ENCODE data around the gene RNF225. TPM values are rescaled to one million over a fixed set of nuclear protein-coding genes. Genes with fewer than 3 reads are reported as not detected.
A peak's percentile ranks its signal among the peaks of the same experiment; 100 is the strongest.

RNF225 gene
- total and polyA plus RNA-seq, 2 of the 13 experiments (the other 11 are each of a cell fraction or from before 2014, with no cell fraction given) = not detected

DNA sequence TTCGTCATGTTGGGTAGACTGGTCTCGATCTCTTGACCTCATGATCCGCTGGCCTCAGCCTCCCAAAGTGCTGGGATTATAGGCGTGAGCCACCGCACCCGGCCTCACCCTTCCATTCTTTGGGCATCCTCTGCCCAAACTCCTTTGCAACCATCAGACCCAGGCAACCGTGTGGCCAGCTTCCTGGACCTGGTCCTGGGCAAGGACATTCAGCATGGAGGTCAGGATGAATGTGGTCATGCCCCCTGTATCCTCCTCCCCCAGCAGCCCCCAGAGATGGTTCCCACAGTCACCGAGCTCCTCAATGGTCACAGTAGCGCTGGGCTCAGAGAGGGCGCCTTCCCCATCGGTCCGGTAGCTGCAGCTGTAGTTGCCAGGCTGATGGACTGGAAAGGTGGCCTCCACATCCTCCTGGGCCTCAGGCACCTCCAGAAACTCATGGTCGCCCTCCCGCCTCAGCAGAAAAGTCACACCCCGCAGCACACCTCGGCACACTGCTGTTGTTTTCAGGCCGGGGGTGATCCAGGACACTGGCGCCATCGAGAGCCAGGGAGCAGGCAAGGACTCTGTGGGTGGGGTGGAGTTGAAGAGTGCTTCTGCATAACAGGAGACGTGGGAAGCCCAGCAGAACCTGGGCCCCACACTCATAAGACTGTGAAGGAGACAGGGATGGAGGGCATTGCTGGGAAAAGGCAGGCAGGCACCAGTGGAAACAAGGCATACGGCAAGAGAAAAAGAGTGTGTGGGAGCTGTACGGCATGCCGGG, 43.3 kb upstream of the RNF225 start (continued):
- TF ChIP-seq ZNF407 (CRISPR knock-in tag; IDR thresholded peaks at IDR 0.05; ENCODE audit: not compliant biosample characterization) (peak; percentile 28), ZNF501 (CRISPR knock-in tag; IDR thresholded peaks at IDR 0.05) (0 out of 2 replicates have a peak, but pooled peaks have one; percentile 11), ARID2 (CRISPR knock-in tag; IDR thresholded peaks at IDR 0.05; ENCODE audit: borderline replicate concordance) (no peak), CTCF (CRISPR knock-in tag; IDR thresholded peaks at IDR 0.05) (peak; percentile 32; the same call in 1 of the 2 replicates), ZNF550 (CRISPR knock-in tag; IDR thresholded peaks at IDR 0.05; ENCODE audit: borderline replicate concordance) (0 out of 2 replicates have a peak, but pooled peaks have one; percentile 25), ZBTB38 (CRISPR knock-in tag; IDR thresholded peaks at IDR 0.05) (peak; percentile 40; the same call in 1 of the 2 replicates), ZNF234 (CRISPR knock-in tag; conservative IDR thresholded peaks at IDR 0.05) (0 out of 2 replicates have a peak, but pooled peaks have one; percentile 30)
- TF ChIP-seq, protein P1, sequence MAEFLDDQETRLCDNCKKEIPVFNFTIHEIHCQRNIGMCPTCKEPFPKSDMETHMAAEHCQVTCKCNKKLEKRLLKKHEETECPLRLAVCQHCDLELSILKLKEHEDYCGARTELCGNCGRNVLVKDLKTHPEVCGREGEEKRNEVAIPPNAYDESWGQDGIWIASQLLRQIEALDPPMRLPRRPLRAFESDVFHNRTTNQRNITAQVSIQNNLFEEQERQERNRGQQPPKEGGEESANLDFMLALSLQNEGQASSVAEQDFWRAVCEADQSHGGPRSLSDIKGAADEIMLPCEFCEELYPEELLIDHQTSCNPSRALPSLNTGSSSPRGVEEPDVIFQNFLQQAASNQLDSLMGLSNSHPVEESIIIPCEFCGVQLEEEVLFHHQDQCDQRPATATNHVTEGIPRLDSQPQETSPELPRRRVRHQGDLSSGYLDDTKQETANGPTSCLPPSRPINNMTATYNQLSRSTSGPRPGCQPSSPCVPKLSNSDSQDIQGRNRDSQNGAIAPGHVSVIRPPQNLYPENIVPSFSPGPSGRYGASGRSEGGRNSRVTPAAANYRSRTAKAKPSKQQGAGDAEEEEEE (CRISPR knock-in tag; IDR thresholded peaks at IDR 0.05; ENCODE audit: borderline replicate concordance) = 0 out of 2 replicates have a peak, but pooled peaks have one; percentile 33
